Measurements from ENCODE around the gene FRMPD4.
"Not testable (repeated sequence)": the region's sequence is repeated elsewhere in the genome, so short reads cannot be mapped to it uniquely, and the experiment has no call there.

The FRMPD4 gene

GRCh38 chrX:12538096-12538495, 399.8 kb downstream of the FRMPD4 start:
- not testable (repeated sequence) for DNase-seq (ENCODE audit: low read depth)

- not testable (repeated sequence) for DNase-seq (ENCODE audit: low read depth)
Observed at GRCh38 chrX:12542251-12542650, 404.0 kb downstream of the FRMPD4 start.

- DNase-seq (ENCODE audit: low read depth) = no peak
Observed at GRCh38 chrX:12548341-12548740, 410.1 kb downstream of the FRMPD4 start.

- no peak for DNase-seq (ENCODE audit: low read depth)
Observed at GRCh38 chrX:12548746-12549145, 410.5 kb downstream of the FRMPD4 start.

DNA sequence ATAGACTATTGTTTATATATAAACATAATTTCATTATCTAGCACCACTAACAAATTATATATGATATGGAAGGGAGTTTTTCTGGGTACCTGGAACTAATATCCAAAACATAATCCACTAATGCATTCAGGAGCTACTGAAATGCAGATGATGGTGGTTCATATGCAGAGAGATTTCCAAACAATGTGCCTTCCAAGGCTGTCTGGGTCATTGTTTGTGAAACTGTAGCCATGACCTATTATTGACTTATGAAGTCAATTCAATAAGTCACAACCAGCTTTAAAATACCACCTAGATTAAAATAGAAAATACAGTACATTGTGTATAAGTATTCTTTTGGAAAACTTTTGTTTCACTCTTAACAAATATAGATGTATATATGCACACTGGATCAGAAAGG, 415.9 kb downstream of the FRMPD4 start:
- DNase-seq (ENCODE audit: low read depth) = no peak

- no peak for DNase-seq (ENCODE audit: low read depth)
Observed at GRCh38 chrX:12563121-12563520, 424.8 kb downstream of the FRMPD4 start.

GRCh38 chrX:12564221-12564620, 425.9 kb downstream of the FRMPD4 start:
- no peak for DNase-seq (ENCODE audit: low read depth)

- DNase-seq (ENCODE audit: low read depth) = no peak
Observed at GRCh38 chrX:12567857-12568256, 429.6 kb downstream of the FRMPD4 start.

- no peak for DNase-seq (ENCODE audit: low read depth)
Observed at GRCh38 chrX:12570859-12571501, 432.7 kb downstream of the FRMPD4 start.

- DNase-seq (ENCODE audit: low read depth) = no peak
Observed at GRCh38 chrX:12579311-12579710, 441.0 kb downstream of the FRMPD4 start.

GRCh38 chrX:12580548-12580947, 442.3 kb downstream of the FRMPD4 start:
- peak; percentile 20 for DNase-seq (ENCODE audit: low read depth)

GRCh38 chrX:12581546-12581945, 443.3 kb downstream of the FRMPD4 start:
- DNase-seq (ENCODE audit: low read depth) = no peak

GRCh38 chrX:12582649-12583048, 444.4 kb downstream of the FRMPD4 start:
- no peak for DNase-seq (ENCODE audit: low read depth)

DNA sequence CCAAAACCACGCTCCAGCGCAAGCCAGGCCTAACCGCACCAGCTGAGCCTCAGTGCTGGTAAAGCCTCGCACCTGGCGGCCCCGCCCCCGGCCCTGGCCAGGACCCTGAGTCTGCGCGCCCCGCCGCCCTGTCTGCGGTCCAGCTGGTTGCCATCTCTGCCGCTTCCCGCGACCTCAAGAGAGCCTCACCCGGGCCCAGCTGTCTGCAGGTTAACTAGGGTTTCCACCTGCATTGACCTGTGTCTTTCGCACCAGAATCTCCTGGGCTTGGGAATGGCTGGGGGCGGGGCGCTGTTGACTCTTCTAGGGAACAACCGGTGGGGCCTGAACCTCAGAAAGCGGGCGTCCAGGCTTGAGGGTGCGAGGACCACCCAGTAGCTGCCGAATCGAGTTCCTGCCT, 445.3 kb downstream of the FRMPD4 start:
- DNase-seq (ENCODE audit: low read depth) = no peak

DNA sequence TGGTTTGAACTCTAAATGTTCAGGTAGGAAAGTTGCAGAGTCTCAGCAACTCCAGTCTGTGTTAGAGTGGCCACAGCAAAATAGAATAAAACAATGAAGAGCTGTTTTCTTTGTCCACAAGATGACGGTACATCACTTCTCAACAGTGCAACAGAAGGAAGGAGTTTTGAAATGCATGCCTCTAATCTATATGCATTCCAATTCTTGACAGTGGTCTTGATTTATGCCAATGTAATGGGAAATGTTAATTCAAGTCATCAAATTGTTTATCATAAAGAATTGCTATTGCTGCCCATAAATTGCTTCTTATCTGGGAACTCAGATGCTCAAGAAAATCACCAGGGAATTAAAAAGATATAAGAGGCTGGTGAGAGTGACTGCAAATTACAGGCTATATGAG, 457.4 kb downstream of the FRMPD4 start:
- no peak for DNase-seq (ENCODE audit: low read depth)

DNA sequence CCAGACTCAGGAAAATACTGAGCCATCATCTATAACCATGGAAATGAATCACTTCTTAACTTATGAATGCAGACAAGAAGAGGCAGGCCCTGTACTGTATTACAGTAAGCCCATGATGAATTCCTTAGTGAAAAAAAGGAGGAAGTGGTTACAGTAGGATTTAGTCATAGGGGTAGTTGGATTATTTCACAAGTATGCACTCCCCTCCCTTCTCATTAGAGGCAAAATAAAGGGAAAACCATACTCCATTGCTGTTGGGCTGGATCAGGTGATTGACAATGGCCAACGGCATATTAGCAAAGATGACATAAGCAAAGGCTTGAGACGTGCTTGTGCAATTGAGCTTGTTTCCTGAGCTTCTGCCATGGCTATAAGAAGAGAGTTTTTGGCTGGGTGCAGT, 471.8 kb downstream of the FRMPD4 start:
- peak; percentile 76 for DNase-seq (ENCODE audit: low read depth)

DNA sequence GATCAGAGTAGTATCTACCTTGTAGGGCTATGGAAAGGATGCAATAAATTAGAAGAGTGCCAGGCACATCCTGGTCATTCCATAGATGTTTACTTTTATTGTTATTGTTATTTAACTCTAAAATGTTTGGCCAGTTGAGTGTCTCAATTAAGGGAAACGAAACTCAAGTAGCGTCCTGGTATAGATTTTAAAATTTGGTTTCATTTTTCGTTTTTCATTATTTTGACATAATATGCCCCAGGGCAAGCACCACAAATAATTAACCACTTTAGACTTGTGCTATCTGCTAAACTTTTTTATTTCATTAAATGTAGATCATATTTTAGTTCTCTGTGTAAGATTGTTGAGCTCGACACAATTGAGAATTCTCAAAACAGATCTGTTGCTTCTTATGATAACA, 473.2 kb downstream of the FRMPD4 start:
- no peak for DNase-seq (ENCODE audit: low read depth)

DNA sequence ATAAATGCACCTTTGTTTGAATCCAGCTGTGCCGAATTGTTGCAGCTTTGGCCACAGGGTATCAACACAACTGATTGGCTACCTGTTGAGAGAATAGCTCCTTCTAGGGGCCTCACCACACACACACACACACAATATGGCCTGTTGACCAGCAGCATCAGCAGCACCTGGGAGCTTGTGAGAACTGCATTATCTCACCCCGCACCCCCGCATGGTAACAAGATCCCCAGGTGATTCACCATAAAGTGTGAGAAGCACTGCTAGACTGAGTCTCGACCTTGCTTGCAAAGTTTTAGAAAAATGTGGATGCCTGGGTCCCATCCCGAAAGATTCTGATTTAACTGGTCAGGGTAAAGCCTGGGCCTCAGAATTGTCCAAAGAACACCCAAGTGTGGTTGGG, 476.0 kb downstream of the FRMPD4 start:
- DNase-seq (ENCODE audit: low read depth) = no peak

- DNase-seq (ENCODE audit: low read depth) = no peak
Observed at GRCh38 chrX:12615061-12615460, 476.8 kb downstream of the FRMPD4 start.

GRCh38 chrX:12617241-12617640, 479.0 kb downstream of the FRMPD4 start:
- no peak for DNase-seq (ENCODE audit: low read depth)

DNA sequence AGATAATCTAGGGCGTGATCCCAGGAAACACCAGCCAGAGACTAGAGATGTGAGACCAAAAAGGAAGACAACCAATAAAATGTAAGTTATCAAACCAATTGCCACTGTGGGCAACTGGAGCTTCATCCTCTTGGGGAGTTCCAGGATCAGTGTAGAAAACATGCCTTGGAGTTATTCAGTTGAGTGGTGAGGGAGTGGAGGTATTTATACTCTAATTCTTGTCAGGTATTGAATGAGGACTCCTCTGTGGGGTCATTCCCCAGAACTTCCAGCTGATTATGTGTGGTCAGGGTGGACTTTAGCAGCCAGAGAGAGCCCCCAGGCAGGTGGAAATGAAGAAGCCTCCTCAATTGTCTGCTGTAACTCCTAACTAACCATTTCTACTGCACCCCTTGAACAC, 509.0 kb downstream of the FRMPD4 start:
- DNase-seq (ENCODE audit: low read depth) = no peak

DNA sequence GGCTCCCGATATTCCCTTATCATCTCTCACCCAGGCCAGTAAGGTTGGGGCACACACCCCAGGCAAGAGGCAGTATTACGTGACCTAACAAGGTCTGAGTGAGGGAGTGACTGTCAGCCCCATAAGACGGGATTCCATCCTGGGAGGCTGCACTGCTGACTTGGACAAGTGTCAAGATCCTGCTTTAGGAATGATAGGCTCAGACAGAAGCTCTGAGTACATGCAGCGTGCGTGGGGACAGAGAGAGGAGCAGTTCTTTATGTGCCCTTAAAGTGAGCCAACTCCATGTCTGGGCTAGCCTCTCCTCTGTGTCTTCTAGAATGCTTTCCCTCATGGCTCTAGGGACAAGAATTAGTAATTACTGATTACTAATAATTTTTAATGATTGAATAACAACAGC, 510.7 kb downstream of the FRMPD4 start:
- DNase-seq (ENCODE audit: low read depth) = no peak

DNA sequence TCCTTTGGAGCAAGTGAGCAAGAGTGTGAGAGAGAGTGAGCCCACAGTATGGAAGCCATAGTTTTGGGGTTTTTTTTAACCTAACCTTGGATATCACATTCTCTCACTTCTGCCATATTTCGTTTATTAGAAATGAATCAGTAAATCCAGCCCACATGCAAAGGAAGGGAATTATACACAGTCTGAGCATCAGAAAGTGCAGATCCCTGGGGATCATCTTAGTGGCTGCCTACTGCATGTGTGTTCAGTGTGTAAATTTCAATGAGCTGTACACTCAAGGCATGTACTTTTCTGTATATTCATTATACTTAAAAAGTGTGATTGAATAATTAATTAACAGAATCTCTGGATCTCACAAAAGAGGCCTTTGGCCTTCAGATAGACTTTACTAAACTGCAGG, 519.2 kb downstream of the FRMPD4 start:
- DNase-seq (ENCODE audit: low read depth) = no peak

DNA sequence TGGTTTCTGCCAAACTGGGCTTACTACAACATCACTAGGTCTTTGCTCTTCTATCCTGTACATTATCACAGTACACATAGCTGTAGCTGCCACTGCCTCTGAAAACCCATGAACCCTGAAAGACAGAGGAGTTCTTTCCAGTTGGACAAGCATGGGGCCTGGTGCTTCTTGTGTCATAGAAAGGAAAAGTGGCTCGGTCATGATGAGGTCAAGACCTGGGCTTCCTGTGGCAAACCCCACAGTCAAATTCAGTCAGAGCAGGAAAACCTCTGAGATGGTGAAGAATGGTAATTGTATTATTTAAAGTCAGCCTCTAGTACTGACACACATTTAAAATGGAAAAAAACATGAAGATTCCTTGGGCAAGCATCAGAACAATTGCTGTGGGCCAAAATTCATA, 519.6 kb downstream of the FRMPD4 start:
- no peak for DNase-seq (ENCODE audit: low read depth)

- no peak for DNase-seq (ENCODE audit: low read depth)
Observed at GRCh38 chrX:12661464-12661863, 523.2 kb downstream of the FRMPD4 start.

Measured in HS-5 (cell line).